KBM-7 (cell line): Measurements from ENCODE around the gene C17orf67.
"Not testable (repeated sequence)": the region's sequence is repeated elsewhere in the genome, so short reads cannot be mapped to it uniquely, and the experiment has no call there.

Experiments used
- DNase-seq: peaks from one replicate; pipeline ENCODE4 v3.0.0-alpha.2; 2015
- in situ Hi-C: fragments of 300-500 bp; cut with MboI; formaldehyde crosslinking; loops from 2 replicates; pipeline ENCODE4 v1.14.3; 2020; ENCODE audit warnings: low sequenced_read_pairs, low pct_unique_long_range_greater_than_20kb, mixed read lengths

Gene C17orf67

GRCh38 chr17:56782338-56782737 is 51.4 kb downstream of the C17orf67 start:
- in situ Hi-C loops, result no loop called here

DNA sequence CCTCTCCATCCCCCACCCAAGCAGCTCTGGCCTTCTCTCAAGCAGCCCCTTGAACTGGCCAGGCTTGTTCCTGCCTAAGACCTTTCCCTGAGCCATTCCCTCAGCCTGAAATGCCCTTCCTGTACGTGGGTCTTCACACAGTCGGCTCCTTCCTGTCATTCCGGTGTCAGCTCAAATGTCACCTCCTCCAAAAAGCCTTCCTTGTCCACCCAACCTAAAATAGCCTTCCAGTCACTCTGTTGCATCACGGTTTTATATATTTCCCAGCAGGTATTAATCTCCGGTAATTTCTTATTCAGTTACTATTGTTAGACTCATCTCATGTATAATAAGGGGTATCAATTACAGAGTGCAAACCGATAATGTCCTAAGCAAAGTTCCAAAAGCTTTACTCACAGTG is 51.8 kb downstream of the C17orf67 start:
- no peak for DNase-seq
- in situ Hi-C loops, result no loop called here

More at GRCh38 chr17:56782338-56782737, 51.4 kb downstream of the C17orf67 start:
- no peak for DNase-seq

GRCh38 chr17:56779898-56780777 is 53.6 kb downstream of the C17orf67 start:
- DNase-seq, result peak; percentile 97
- in situ Hi-C loops, result no loop called here

GRCh38 chr17:56779322-56779721 is 54.4 kb downstream of the C17orf67 start:
- in situ Hi-C loops, result no loop called here
- no peak for DNase-seq

- DNase-seq, result no peak
- in situ Hi-C loops, result no loop called here
These were observed 54.8 kb downstream of the C17orf67 start for GRCh38 chr17:56778898-56779297.

- no peak for DNase-seq
- in situ Hi-C loops, result no loop called here
These were observed 55.9 kb downstream of the C17orf67 start for GRCh38 chr17:56777859-56778258.

GRCh38 chr17:56774650-56775049 is 59.1 kb downstream of the C17orf67 start:
- in situ Hi-C loops, result no loop called here
- DNase-seq, result no peak

DNA sequence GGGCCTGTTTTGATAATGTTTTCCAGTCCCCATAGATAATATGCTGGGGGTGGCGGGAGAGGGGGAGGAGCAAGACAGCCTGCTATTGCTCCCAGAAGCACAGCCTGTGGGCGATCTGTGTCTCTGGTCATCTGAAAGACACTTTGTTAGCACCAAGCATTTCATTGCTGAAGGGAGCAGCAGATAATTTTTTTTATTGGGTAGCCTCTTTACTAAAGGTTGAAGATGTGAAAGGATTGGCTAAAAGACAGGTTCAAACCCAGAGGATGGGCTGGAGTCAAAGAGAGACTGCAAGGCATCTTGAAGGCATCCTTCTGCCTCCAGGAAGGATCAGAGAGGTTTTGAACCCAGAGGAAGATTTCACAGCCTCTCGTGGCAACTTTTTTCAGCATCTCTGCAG is 60.6 kb downstream of the C17orf67 start:
- in situ Hi-C loops, result no loop called here
- no peak for DNase-seq

GRCh38 chr17:56772442-56772841 is 61.3 kb downstream of the C17orf67 start:
- DNase-seq, result no peak
- in situ Hi-C loops, result no loop called here

DNA sequence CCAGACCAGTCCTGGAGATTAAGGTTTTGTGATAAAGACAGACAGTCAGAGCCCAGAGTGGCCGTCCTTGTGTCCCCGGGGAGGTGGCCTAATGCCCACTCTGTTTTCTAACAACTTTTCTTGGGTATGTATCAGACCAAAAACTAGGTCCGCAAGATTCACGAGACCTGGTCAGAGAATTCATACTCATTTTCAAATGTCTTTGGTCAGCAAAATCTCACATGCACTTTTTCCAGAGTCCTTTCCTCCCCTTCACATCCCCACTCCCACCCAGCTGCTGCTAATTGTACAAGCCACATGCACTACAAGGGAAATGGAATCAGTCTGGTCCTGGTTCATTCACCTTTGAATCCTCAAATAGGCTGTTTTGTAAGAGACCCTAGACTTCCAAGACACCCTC is 61.7 kb downstream of the C17orf67 start:
- in situ Hi-C loops, result no loop called here

DNA sequence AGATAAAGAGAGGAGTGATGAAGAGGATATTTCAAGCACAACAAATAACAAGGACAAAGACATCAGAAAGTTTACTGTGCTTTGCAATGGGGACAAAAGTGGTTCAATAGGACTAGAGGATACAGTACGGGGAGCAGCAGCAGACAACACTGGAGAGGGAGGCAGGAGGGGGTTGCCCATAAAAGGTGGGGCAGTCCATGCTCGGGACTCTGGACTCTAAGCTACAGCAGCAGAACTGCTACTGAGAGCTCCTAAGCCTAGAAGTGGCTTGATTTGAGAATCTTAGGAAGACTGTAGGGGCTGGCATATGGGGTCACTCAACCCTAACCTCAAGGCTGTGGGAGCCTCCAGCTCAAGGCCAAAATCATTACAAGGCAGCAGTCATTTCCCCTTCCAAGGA is 62.2 kb downstream of the C17orf67 start:
- in situ Hi-C loops, result no loop called here

More for the DNA sequence above, 61.7 kb downstream of the C17orf67 start:
- DNase-seq, result no peak

GRCh38 chr17:56770427-56770826 is 63.3 kb downstream of the C17orf67 start:
- DNase-seq, result no peak
- in situ Hi-C loops, result no loop called here

More for the DNA sequence above, 62.2 kb downstream of the C17orf67 start:
- DNase-seq, result no peak

DNA sequence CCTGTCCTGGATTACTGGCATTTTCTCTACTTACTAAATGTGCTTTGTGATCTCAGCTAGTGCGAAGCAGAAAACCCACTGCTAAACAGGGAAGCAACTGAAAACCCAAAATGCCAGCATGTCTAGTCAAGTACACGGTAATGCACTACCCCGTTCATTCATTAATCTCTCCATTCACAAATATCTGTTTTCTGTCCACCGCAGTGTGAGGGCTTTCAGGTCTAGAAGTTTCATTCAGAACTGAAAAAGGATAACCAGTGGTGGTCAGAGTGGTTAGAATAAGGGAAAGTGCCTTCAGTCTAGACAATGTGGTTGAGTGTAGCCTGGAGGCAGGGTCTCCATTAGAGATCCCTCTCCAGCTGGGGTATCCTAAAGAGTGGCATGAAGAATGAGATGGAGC is 68.3 kb downstream of the C17orf67 start:
- no peak for DNase-seq
- in situ Hi-C loops, result no loop called here

DNA sequence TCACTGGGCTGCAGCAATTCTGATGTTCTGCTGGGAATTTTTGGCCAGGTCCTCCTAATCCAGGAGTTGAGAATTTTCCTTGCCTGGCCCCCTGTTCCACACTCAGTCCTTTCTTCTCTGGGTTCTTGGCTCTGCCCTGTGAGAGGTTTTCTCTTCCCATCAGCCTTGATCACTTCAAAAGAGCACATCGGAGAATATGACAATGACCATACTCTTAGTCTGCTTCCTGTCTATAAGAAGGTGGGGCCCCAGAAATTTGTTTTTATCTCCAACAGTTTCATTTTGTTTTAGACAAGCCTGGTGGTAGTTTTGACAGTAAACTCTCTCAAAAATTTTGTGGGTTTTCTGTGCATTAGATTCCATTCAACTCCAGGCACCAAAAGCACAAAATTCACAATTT is 70.7 kb downstream of the C17orf67 start:
- in situ Hi-C loops, result no loop called here
- DNase-seq, result no peak

GRCh38 chr17:56762144-56762543 is 71.6 kb downstream of the C17orf67 start:
- in situ Hi-C loops, result no loop called here
- no peak for DNase-seq

DNA sequence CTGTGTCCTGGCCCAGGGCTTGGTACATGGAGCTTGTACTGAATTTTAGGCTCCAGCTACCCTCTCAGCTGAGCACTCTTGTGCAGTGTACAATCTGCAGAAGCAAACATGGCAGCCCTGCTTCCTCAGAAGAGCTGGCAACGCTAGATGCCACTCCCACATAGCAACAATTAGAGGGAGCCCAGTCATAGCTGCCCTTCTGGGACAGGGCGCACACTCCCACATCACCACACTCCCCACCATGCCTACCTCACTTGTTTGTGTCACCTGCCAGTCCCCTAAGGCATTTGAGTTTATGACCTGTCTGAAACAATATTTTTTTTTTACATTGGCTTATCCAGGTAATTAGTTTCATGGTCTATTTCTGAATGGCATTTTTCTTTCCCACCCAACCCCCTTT is 72.3 kb downstream of the C17orf67 start:
- in situ Hi-C loops, result no loop called here
- no peak for DNase-seq

DNA sequence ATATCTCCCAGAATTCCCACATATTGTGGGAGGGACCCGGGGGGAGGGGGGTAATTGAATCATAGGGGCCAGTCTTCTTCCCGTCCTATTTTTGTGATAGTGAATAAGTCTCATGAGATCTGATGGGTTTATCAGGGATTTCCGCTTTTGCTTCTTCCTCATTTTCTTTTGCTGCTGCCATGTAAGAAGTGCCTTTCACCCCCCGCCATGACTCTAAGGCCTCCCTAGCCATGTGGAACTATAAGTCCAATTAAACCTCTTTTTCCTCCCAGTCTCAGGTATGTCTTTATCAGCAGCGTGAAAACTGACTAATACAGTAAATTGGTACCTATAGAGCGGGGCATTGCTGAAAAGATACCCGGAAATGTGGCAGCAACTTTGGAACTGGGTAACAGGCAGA is 76.1 kb downstream of the C17orf67 start:
- in situ Hi-C loops, result not testable (repeated sequence)
- DNase-seq, result peak; percentile 61

DNA sequence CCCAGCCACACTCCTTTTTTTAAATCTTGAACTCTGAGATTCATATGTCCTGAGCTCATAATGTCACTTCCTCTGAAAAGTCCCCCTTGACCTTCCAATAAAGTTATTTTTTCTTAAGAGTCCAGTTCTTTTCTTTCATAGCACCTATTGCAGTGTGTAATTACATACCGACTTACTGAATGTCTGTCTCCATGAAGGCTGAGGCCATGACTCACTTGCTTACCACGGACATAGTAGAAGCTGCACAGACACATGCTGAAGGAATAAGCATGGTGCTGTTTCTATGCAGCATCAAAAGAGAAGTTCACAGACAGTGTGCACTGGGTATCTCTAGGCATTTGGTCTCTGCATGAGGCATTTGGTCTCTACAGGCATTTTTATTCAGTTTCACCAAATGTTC is 77.2 kb downstream of the C17orf67 start:
- no peak for DNase-seq
- in situ Hi-C loops, result no loop called here

DNA sequence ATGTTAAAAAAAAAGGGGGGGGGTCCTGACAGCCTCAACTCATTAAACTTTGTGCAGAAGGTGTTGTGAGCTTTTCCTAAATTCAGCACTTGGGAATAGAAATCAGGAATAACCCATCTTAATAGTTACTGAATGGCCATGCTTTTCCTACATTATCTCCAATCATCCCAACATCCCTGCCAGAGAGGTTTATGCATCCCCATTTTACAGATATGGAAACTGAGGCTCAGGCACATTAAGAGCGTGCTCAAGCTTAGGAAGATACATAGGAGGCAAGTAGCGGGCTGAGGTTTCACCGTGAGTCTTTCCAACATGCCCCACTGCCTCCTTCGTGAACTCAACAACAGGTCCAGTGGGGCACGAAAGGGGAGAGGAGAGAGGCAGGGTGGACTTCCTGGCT is 78.4 kb downstream of the C17orf67 start:
- in situ Hi-C loops, result no loop called here
- no peak for DNase-seq

GRCh38 chr17:56754523-56755208 is 79.1 kb downstream of the C17orf67 start:
- DNase-seq, result peak; percentile 68
- in situ Hi-C loops, result no loop called here
